SK-N-SH treated with all-trans-retinoic acid at 6 μM for 48 hours (cell line): ENCODE results near the gene CD300A.

Experiments used
- ATAC-seq: fragments of 200-7000 bp; cut with Tn5 transposase; 3 replicates; pipeline ENCODE4 v1.9.1; 2020; ENCODE audit warnings: mild to moderate bottlenecking, moderate library complexity
- ARNTL ChIP-seq: fragments of 450-650 bp; formaldehyde crosslinking; IDR thresholded peaks from 2 replicates; pipeline ENCODE4 v1.5.0; 2020; ENCODE audit warnings: low read depth, mild to moderate bottlenecking, moderate library complexity, borderline replicate concordance
- BACH2 ChIP-seq: fragments of 250-450 bp; sonication (Bioruptor Pico); IDR thresholded peaks from 2 replicates; pipeline ENCODE4 v1.9.0; 2021; ENCODE audit warnings: mild to moderate bottlenecking, borderline replicate concordance
- CREB5 ChIP-seq: fragments of 250-450 bp; sonication (Bioruptor Pico); IDR thresholded peaks from 2 replicates; pipeline ENCODE4 v1.5.1; 2020; ENCODE audit warnings: low read depth, mild to moderate bottlenecking, moderate library complexity
- CSDC2 ChIP-seq: fragments of 250-450 bp; sonication (Bioruptor Pico); IDR thresholded peaks from 2 replicates; pipeline ENCODE4 v1.5.0; 2020; ENCODE audit warnings: mild to moderate bottlenecking, moderate library complexity
- ESRRG ChIP-seq: fragments of 250-450 bp; sonication (Bioruptor Pico); IDR thresholded peaks from 2 replicates; pipeline ENCODE4 v1.6.1; 2021; ENCODE audit warnings: mild to moderate bottlenecking
- GLIS3 ChIP-seq: fragments of 250-450 bp; sonication (Bioruptor Pico); IDR thresholded peaks from 2 replicates; pipeline ENCODE4 v1.5.0; 2020; ENCODE audit warnings: mild to moderate bottlenecking, moderate library complexity
- ISL1 ChIP-seq: fragments of 250-450 bp; sonication (Bioruptor Pico); IDR thresholded peaks from 2 replicates; pipeline ENCODE4 v2.1.2; 2022; ENCODE audit warnings: mild to moderate bottlenecking, moderate library complexity
- OSR1 ChIP-seq: fragments of 250-450 bp; sonication (Bioruptor Pico); IDR thresholded peaks from 2 replicates; pipeline ENCODE4 v1.8.0; 2022; ENCODE audit warnings: moderate library complexity, mild to moderate bottlenecking, inconsistent platforms
- PATZ1 ChIP-seq: fragments of 250-450 bp; sonication (Bioruptor Pico); IDR thresholded peaks from 2 replicates; pipeline ENCODE4 v1.8.0; 2020; ENCODE audit warnings: mild to moderate bottlenecking, moderate library complexity, borderline replicate concordance
- POU6F1 ChIP-seq: fragments of 250-450 bp; sonication (Bioruptor Pico); IDR thresholded peaks from 2 replicates; pipeline ENCODE4 v1.8.0; 2021; ENCODE audit warnings: low read depth, mild to moderate bottlenecking, moderate library complexity, borderline replicate concordance
- PPARA ChIP-seq: fragments of 250-450 bp; sonication (Bioruptor Pico); IDR thresholded peaks from 2 replicates; pipeline ENCODE4 v1.5.0; 2020; ENCODE audit warnings: mild to moderate bottlenecking, borderline replicate concordance
- RARB ChIP-seq: fragments of 250-450 bp; sonication (Bioruptor Pico); IDR thresholded peaks from 2 replicates; pipeline ENCODE4 v1.8.0; 2021; ENCODE audit warnings: mild to moderate bottlenecking, moderate library complexity
- SNAI2 ChIP-seq: fragments of 250-450 bp; sonication (Bioruptor Pico); IDR thresholded peaks from 2 replicates; pipeline ENCODE4 v1.5.0; 2020; ENCODE audit warnings: mild to moderate bottlenecking, moderate library complexity
- TCF4 ChIP-seq: fragments of 250-450 bp; sonication (Bioruptor Pico); IDR thresholded peaks from 2 replicates; pipeline ENCODE4 v1.8.0; 2021; ENCODE audit warnings: mild to moderate bottlenecking, moderate library complexity, borderline replicate concordance
- ZC3H10 ChIP-seq: fragments of 250-450 bp; sonication (Bioruptor Pico); IDR thresholded peaks from 2 replicates; pipeline ENCODE4 v1.5.1; 2021; ENCODE audit warnings: mild to moderate bottlenecking, moderate library complexity
- ZFP3 ChIP-seq: fragments of 250-450 bp; sonication (Bioruptor Pico); IDR thresholded peaks from 2 replicates; pipeline ENCODE4 v1.5.0; 2020; ENCODE audit warnings: mild to moderate bottlenecking, moderate library complexity
- ZFP30 ChIP-seq: fragments of 450-650 bp; formaldehyde crosslinking; IDR thresholded peaks from 2 replicates; pipeline ENCODE4 v1.5.0; 2022; ENCODE audit warnings: mild to moderate bottlenecking, moderate library complexity
- ZNF565 ChIP-seq: fragments of 450-650 bp; formaldehyde crosslinking; conservative IDR thresholded peaks from 2 replicates; pipeline ENCODE4 v1.5.0; 2020; ENCODE audit warnings: low read depth, mild to moderate bottlenecking, moderate library complexity
- ZNF8 ChIP-seq: fragments of 450-650 bp; formaldehyde crosslinking; IDR thresholded peaks from 2 replicates; pipeline ENCODE4 v1.5.0; 2020; ENCODE audit warnings: mild to moderate bottlenecking, moderate library complexity
- TF ChIP-seq, protein P1 (sequence below): fragments of 250-450 bp; sonication (Bioruptor Pico); IDR thresholded peaks from 2 replicates; pipeline ENCODE4 v1.5.1; 2021; ENCODE audit warnings: mild to moderate bottlenecking, moderate library complexity

Gene CD300A

GRCh38 chr17:74458835-74459234 is 7.6 kb upstream of the CD300A start:
- ATAC-seq: no peak
- TF ChIP-seq ZFP30 (CRISPR knock-in tag) (no peak), ISL1 (CRISPR knock-in tag) (no peak), GLIS3 (no peak), TCF4 (CRISPR knock-in tag) (no peak), BACH2 (CRISPR knock-in tag) (no peak), POU6F1 (CRISPR knock-in tag) (no peak), ZNF565 (no peak)
- TF ChIP-seq, protein P1, sequence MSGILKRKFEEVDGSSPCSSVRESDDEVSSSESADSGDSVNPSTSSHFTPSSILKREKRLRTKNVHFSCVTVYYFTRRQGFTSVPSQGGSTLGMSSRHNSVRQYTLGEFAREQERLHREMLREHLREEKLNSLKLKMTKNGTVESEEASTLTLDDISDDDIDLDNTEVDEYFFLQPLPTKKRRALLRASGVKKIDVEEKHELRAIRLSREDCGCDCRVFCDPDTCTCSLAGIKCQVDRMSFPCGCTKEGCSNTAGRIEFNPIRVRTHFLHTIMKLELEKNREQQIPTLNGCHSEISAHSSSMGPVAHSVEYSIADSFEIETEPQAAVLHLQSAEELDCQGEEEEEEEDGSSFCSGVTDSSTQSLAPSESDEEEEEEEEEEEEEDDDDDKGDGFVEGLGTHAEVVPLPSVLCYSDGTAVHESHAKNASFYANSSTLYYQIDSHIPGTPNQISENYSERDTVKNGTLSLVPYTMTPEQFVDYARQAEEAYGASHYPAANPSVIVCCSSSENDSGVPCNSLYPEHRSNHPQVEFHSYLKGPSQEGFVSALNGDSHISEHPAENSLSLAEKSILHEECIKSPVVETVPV (CRISPR knock-in tag): no peak

- no peak for ATAC-seq
- TF ChIP-seq ZNF565: no peak
- no peak for TF ChIP-seq ZFP30 (CRISPR knock-in tag)
- TF ChIP-seq POU6F1 (CRISPR knock-in tag): no peak
- TF ChIP-seq ARNTL (CRISPR knock-in tag): no peak
- no peak for TF ChIP-seq CREB5 (CRISPR knock-in tag)
- TF ChIP-seq, protein P1 (CRISPR knock-in tag): no peak
- no peak for TF ChIP-seq ZC3H10 (CRISPR knock-in tag)
- TF ChIP-seq ZNF8 (CRISPR knock-in tag): no peak
These were observed 6.8 kb upstream of the CD300A start for GRCh38 chr17:74459622-74460021.

DNA sequence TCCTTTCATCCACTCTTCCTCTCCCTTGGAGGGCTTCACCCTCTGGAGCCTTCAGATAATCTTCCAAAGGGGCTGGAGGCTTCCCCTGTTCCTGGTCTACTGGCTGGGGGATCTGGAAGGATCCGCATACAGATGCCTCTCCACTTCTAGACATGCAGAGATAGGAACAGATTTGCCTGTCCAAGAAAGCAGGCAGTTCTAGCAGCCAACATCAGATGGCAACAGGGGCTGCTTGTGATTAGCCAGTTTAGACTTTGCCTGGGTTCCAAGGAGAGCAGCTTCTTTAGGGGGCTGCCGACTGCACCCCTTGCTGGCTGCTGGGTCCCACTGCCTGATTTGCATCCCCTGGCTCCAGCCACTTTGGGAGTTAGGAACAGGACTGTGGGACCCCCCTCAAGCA is 6.2 kb upstream of the CD300A start:
- ATAC-seq: no peak
- no peak for TF ChIP-seq ESRRG (CRISPR knock-in tag)
- no peak for TF ChIP-seq ZFP3 (CRISPR knock-in tag)
- no peak for TF ChIP-seq ZC3H10 (CRISPR knock-in tag)
- TF ChIP-seq GLIS3: no peak
- TF ChIP-seq CSDC2 (CRISPR knock-in tag): no peak
- TF ChIP-seq ZNF565: no peak
- no peak for TF ChIP-seq ZNF8 (CRISPR knock-in tag)
- TF ChIP-seq, all 23 proteins: peak for 0

GRCh38 chr17:74460996-74461395 is 5.4 kb upstream of the CD300A start:
- TF ChIP-seq PATZ1 (CRISPR knock-in tag) (no peak), ISL1 (CRISPR knock-in tag) (no peak), ZC3H10 (CRISPR knock-in tag) (no peak), RARB (CRISPR knock-in tag) (no peak), POU6F1 (CRISPR knock-in tag) (no peak), SNAI2 (no peak), BACH2 (CRISPR knock-in tag) (no peak), PPARA (no peak), OSR1 (CRISPR knock-in tag) (no peak)
- TF ChIP-seq, protein P1 (CRISPR knock-in tag): no peak
- ATAC-seq: no peak
